Transverse colon (tissue), 3 donors: ENCODE results near the gene KRTAP9-4.

Experiments
- CTCF ChIP-seq, 5 experiments: fragments of 200-600 bp in 3 of 5; fragments of 450-650 bp in 2 of 5; sonication (generic) in 3 of 5; IDR thresholded peaks; 1 replicate in 2 of 5; 2 replicates in 3 of 5; pipeline ENCODE4 v1.5.1; 2016 to 2017; ENCODE audit warnings: antibody characterized with exemption in 5 of 5, inconsistent platforms in 3 of 5, mild to moderate bottlenecking in 2 of 5, moderate library complexity in 1 of 5
- POLR2A ChIP-seq: fragments of 450-650 bp; IDR thresholded peaks from one replicate; pipeline ENCODE4 v1.6.1; 2016; ENCODE audit warnings: antibody characterized with exemption, mild to moderate bottlenecking, moderate library complexity

DNA sequence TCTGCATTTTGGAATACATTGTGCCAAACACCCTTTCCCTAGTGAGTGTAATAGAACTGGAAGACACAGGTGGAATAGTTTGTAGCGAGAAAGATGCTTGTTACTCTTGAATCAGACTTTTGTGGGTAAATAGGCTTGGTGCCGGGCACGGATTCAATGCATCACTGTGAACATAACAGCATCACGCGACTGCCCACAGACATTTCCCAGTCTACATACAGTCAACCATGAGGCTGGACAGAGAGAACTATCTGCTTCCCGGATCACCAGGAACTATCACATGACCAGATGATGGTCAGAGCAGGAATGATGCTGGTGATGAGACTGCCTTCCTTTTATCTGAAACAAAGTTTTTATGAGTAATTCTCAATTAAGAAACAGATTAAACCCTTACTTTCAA lies 23.4 kb upstream of the KRTAP9-4 start:
- no peak for TF ChIP-seq CTCF (IDR thresholded peaks at IDR 0.05)
- no peak for TF ChIP-seq POLR2A
